H54 (cell line): ENCODE results near the gene FXYD7.

Experiments used
- DNase-seq: peaks from one replicate; pipeline ENCODE4 v3.0.0; 2011; ENCODE audit warnings: low spot score, mixed read lengths; ENCODE audit not compliant: insufficient read length
- FAIRE-seq: peaks from 3 replicates; lab custom pipeline; 2011; peaks lifted over from hg19 to GRCh38; lab: Jason Lieb, UNC
- POLR2A ChIP-seq: IDR thresholded peaks from 2 replicates; pipeline ENCODE4 v1.6.1; 2011; ENCODE audit warnings: low read depth, mild to moderate bottlenecking, low read length

FXYD7 gene

DNA sequence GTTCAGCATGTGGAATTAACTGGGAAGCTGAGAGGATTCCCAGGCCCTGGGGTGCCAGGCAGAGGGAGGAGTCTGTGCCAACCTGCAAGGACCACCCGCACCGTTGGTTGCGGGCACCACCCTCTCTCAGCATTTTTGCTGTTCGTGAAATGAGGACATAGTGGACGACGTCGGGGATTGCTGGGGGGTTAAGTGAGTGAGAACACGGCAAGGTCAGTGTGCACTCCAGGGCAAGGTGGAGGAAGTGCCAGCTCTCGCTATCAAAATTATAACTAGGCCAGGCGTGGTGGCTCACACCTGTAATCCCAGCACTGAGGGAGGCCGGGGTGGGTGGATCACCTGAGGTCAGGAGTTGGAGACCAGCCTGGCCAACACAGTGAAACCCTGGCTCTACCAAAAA is 25.3 kb upstream of the FXYD7 start:
- DNase-seq (no peak), FAIRE-seq (no peak)
- no peak for TF ChIP-seq POLR2A

DNA sequence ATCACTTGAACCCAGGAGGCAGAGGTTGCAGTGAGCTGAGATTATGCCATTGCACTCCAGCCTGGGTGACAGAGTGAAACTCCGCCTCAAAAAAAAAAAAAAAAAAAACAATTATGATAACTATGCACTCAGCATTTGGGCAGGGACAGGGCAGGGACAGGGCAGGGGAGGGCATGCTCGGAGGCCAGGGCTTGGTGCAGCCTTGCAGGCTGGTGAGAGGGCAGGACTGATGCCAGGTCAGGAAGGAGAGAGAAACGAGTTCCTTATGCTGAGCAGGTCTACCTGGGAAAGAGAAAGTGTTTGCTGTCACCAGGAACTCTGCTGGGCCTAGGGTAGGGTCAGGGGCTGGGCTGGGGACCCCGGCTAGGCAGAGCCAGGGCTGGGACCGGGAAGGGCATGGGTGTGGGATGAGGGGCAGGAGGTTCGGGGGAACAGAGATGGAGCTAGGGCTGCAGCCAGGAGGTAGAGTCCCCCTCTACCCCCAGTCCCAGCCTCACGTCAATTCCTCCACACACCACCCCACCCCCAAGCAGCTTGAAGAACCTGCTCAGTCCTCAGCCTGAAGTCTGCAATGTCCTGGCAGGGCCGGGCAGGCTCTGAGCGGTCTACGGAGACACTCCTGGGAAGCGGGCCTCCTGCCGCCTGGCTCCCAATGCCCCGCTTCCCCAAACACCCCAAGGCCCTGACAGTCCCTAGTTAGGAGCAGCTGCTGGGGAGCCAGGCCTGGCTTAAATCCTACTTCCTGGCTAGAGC is 24.6 kb upstream of the FXYD7 start:
- no peak for TF ChIP-seq POLR2A
- DNase-seq: no peak
- no peak for FAIRE-seq

GRCh38 chr19:35119091-35119490 is 24.0 kb upstream of the FXYD7 start:
- no peak for TF ChIP-seq POLR2A
- DNase-seq: no peak
- FAIRE-seq: no peak

DNA sequence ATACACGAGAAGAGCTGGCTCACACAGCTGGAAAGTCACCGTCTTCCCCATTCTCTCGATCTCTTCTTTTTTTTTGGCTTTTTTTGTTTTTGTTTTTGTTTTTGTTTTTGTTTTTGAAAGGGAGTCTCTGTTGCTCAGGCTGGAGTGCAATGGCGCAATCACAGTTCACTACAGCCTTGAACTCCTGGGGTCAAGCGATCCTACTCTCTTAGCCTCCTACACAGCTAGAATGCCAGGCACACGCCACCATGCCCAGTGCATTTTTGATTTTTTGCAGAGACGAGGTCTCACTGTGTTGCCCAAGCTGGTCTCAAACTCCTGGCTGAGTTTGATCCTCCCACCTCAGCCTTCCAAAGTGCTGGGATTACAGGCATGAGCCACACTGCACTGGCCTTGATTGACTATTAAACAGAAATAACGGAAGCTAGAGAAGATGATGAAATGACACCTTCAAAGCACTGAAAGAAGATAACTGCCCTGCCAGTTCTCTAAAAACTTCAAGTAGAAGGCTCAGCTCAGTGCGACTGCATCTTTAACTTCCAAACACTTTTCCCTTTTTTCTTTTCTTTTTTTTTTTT is 23.4 kb upstream of the FXYD7 start:
- FAIRE-seq: no peak
- DNase-seq: no peak
- TF ChIP-seq POLR2A: no peak

GRCh38 chr19:35120492-35120891 is 22.6 kb upstream of the FXYD7 start:
- DNase-seq (peak; percentile 55), FAIRE-seq (no peak)
- no peak for TF ChIP-seq POLR2A

GRCh38 chr19:35120898-35121297 is 22.2 kb upstream of the FXYD7 start:
- DNase-seq (peak; percentile 84), FAIRE-seq (no peak)
- TF ChIP-seq POLR2A: no peak

DNA sequence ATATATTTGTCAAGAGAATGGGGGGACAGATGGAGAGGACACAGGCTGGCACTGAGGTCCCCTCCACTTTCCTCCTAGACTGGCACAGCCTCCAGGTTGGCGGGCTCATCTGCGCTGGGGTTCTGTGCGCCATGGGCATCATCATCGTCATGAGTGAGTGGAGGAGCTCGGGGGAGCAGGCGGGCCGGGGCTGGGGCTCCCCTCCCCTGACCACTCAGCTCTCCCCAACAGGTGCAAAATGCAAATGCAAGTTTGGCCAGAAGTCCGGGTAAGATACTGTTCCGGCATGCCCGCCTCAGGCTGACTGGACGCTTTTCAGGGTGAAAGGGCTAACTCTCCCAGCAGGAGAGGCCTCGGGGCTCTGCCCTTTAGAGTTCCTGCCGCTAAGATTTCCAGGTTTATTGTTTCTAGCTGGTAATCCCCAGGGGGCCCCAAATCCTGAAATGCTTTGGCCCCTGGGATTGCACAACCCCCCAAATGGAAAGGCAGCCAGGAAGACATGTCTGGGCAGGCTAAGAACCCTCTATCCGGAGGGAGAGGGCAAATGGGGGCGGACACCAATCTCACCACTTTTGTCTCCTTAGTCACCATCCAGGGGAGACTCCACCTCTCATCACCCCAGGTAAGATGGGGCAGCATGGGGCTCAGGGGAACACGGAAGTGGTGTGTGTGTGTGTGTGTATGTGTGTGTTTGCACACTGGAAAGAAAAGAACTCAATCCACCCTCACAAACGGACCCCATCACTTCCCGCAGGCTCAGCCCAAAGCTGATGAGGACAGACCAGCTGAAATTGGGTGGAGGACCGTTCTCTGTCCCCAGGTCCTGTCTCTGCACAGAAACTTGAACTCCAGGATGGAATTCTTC is 20.1 kb upstream of the FXYD7 start:
- FAIRE-seq (no peak), DNase-seq (no peak)
- TF ChIP-seq POLR2A: no peak

GRCh38 chr19:35123573-35123972 is 19.5 kb upstream of the FXYD7 start:
- TF ChIP-seq POLR2A: no peak
- FAIRE-seq (no peak), DNase-seq (no peak)

GRCh38 chr19:35124098-35125060 is 18.7 kb upstream of the FXYD7 start:
- FAIRE-seq (no peak), DNase-seq (peak; percentile 99)
- peak; percentile 98 for TF ChIP-seq POLR2A

- no peak for DNase-seq
- TF ChIP-seq POLR2A: no peak
- no peak for FAIRE-seq
These were observed 17.8 kb upstream of the FXYD7 start for GRCh38 chr19:35125270-35125717.

GRCh38 chr19:35125749-35126623 is 17.1 kb upstream of the FXYD7 start:
- DNase-seq: no peak
- FAIRE-seq: no peak
- no peak for TF ChIP-seq POLR2A

GRCh38 chr19:35126624-35126959 is 16.5 kb upstream of the FXYD7 start:
- no peak for TF ChIP-seq POLR2A
- FAIRE-seq: no peak
- no peak for DNase-seq
